Rectal smooth muscle tissue (tissue), 1 donor: ENCODE measurements around the gene YLPM1.

ENCODE experiments used
- H3K27ac ChIP-seq: one replicate; pipeline ENCODE4 v1.7.0; 2013; ENCODE audit warnings: low read depth, low read length, inconsistent platforms
- H3K27me3 ChIP-seq: one replicate; pipeline ENCODE4 v1.7.0; 2013; ENCODE audit warnings: low read length; ENCODE audit not compliant: control insufficient read depth, insufficient read depth
- H3K36me3 ChIP-seq: one replicate; pipeline ENCODE4 v1.7.0; 2013; ENCODE audit warnings: low read length; ENCODE audit not compliant: control insufficient read depth, insufficient read depth
- H3K4me1 ChIP-seq: one replicate; pipeline ENCODE4 v1.7.0; 2013; ENCODE audit warnings: low read length; ENCODE audit not compliant: control insufficient read depth, insufficient read depth
- H3K4me3 ChIP-seq: one replicate; pipeline ENCODE4 v1.7.0; 2013; ENCODE audit warnings: low read length
- H3K9ac ChIP-seq: one replicate; pipeline ENCODE4 v1.7.0; 2013; ENCODE audit warnings: low read length

The YLPM1 gene

GRCh38 chr14:74855021-74855420 is 91.9 kb downstream of the YLPM1 start:
- no peak overlapping the region for H3K4me3 ChIP-seq
- no peaks in the 10 kb centered on the region for H3K36me3 ChIP-seq
- H3K9ac ChIP-seq = no peak overlapping the region
- H3K27ac ChIP-seq = no peak overlapping the region
- no peaks in the 10 kb centered on the region for H3K27me3 ChIP-seq
- peaks cover 10% of the 10 kb centered on the region for H3K4me1 ChIP-seq

DNA sequence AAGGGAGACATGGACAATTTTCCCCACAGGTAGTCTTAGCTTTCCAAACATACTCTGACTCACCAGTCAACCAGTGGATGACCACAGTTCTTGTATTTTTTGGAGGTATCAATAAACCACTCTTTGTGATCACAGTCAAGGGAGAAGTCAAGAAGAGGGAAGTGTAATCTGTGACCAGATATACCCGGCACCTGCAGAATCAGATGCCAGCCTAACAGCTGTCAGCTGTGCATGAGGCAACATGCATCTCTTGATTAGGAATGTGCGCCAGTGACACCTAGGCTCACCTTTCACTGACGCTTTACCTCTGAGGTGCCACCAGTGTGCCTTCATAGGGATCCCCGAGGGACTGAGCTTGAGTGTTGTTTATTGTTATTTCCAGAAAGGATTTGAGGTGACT is 92.8 kb downstream of the YLPM1 start:
- Histone ChIP-seq H3K36me3 (no peaks in the 10 kb centered on the region), H3K27ac (no peak overlapping the region), H3K27me3 (no peaks in the 10 kb centered on the region), H3K9ac (no peak overlapping the region), H3K4me1 (peaks cover 10% of the 10 kb centered on the region), H3K4me3 (no peak overlapping the region)

DNA sequence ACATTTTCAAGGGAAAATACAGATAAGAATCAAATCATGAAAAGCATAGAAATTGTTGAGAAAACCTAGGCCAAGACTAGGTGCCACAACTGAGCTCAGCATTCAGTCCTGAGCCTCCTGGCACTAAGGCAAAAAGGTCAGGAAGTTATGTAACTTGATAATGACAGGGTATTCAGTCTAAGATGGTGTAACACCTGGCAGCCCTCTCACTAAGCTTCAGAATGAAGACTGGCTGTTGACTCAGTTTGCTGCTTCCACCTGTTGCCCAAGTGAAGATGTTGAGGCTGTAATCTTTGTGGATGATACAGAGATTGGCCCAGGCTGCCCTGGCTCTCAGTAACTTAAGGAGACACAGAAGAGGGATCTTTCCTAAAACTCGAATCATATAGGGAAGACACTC is 93.2 kb downstream of the YLPM1 start:
- Histone ChIP-seq H3K27ac (no peak overlapping the region), H3K4me3 (no peak overlapping the region), H3K36me3 (no peaks in the 10 kb centered on the region), H3K9ac (no peak overlapping the region), H3K27me3 (no peaks in the 10 kb centered on the region), H3K4me1 (peaks cover 10% of the 10 kb centered on the region)

DNA sequence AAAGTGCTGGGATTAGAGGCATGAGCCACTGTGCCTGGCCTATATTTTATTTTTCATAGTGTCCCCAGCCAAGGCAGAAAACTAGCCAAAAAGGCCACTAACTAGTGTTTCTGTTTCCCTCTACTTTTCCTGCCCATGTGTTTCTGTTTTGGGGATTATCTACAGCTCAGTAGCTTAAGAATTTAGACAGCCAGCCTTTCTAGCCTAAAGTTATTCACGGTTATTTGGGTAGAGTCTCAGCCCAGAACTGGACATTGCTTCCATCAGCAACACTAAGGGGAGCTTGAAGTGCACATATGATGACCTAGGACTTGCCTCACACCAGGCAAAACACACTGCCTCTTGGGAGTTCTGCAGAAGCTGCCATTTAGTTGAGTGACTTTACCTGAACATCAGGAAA is 94.9 kb downstream of the YLPM1 start:
- peaks cover 8% of the 10 kb centered on the region for H3K4me1 ChIP-seq
- H3K27me3 ChIP-seq = no peaks in the 10 kb centered on the region
- H3K4me3 ChIP-seq = no peak overlapping the region
- no peak overlapping the region for H3K9ac ChIP-seq
- no peak overlapping the region for H3K27ac ChIP-seq
- no peaks in the 10 kb centered on the region for H3K36me3 ChIP-seq

GRCh38 chr14:74859757-74860552 is 96.8 kb downstream of the YLPM1 start:
- Histone ChIP-seq H3K4me1 (no peaks in the 10 kb centered on the region), H3K4me3 (no peak overlapping the region), H3K9ac (no peak overlapping the region), H3K27me3 (no peaks in the 10 kb centered on the region), H3K27ac (no peak overlapping the region), H3K36me3 (no peaks in the 10 kb centered on the region)

GRCh38 chr14:74860899-74861733 is 98.0 kb downstream of the YLPM1 start:
- Histone ChIP-seq H3K4me3 (no peak overlapping the region), H3K27ac (no peak overlapping the region), H3K36me3 (no peaks in the 10 kb centered on the region), H3K4me1 (no peaks in the 10 kb centered on the region), H3K9ac (no peak overlapping the region), H3K27me3 (no peaks in the 10 kb centered on the region)

DNA sequence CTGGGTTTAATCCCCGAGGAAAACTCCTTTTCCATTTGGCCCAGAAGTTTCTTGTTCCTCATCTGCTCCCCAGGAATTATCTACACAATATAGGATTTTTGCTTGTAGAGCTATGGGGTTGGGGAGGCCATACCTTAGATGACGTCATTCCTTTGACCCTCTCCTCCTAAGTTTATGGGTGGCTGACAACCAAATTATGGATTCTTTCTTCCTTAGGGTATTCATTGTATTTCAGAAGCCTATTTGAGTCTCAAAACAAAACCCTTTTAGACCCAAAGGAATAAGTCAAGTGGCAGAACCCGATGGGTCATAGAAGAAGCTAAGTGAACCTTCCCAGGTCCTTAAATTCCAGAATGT is 98.6 kb downstream of the YLPM1 start:
- H3K36me3 ChIP-seq = no peaks in the 10 kb centered on the region
- no peak overlapping the region for H3K27ac ChIP-seq
- H3K4me3 ChIP-seq = no peak overlapping the region
- H3K4me1 ChIP-seq = no peaks in the 10 kb centered on the region
- H3K27me3 ChIP-seq = no peaks in the 10 kb centered on the region
- no peak overlapping the region for H3K9ac ChIP-seq

GRCh38 chr14:74863274-74863673 is 100.2 kb downstream of the YLPM1 start:
- Histone ChIP-seq H3K9ac (no peak overlapping the region), H3K36me3 (no peaks in the 10 kb centered on the region), H3K4me1 (no peaks in the 10 kb centered on the region), H3K4me3 (no peak overlapping the region), H3K27me3 (no peaks in the 10 kb centered on the region), H3K27ac (no peak overlapping the region)

- no peak overlapping the region for H3K4me3 ChIP-seq
- no peaks in the 10 kb centered on the region for H3K36me3 ChIP-seq
- no peaks in the 10 kb centered on the region for H3K4me1 ChIP-seq
- no peak overlapping the region for H3K9ac ChIP-seq
- H3K27me3 ChIP-seq = no peaks in the 10 kb centered on the region
- H3K27ac ChIP-seq = no peak overlapping the region
Measured at GRCh38 chr14:74864198-74864597, 101.1 kb downstream of the YLPM1 start.

DNA sequence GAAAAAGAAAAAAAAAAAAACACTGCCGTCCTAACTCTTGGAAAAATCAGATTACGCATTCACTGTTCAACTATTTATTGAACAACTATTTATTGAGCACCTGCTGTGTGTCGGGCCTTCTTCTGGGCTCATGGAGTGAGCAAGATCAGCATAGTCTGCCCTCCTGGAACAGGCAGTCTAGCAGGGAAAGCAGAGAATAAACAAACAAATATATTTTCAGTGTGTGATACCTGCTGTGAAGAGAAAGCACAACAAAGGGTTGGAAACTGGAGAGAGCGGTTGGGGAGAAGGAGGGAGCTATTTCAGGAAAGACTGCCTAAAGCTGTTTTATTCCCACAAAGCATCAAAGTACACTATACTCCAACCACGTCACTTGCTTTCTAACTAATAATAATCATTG is 102.0 kb downstream of the YLPM1 start:
- Histone ChIP-seq H3K27me3 (no peaks in the 10 kb centered on the region), H3K9ac (no peak overlapping the region), H3K4me1 (no peaks in the 10 kb centered on the region)

GRCh38 chr14:74866708-74867389 is 103.7 kb downstream of the YLPM1 start:
- H3K4me3 ChIP-seq = no peak overlapping the region
- H3K27ac ChIP-seq = no peak overlapping the region
- no peaks in the 10 kb centered on the region for H3K4me1 ChIP-seq
- H3K9ac ChIP-seq = no peak overlapping the region
- no peaks in the 10 kb centered on the region for H3K27me3 ChIP-seq
- H3K36me3 ChIP-seq = no peaks in the 10 kb centered on the region

More for the DNA sequence above, 102.0 kb downstream of the YLPM1 start:
- Histone ChIP-seq H3K4me3 (no peak overlapping the region), H3K27ac (no peak overlapping the region), H3K36me3 (no peaks in the 10 kb centered on the region)

- H3K4me3 ChIP-seq = no peak overlapping the region
- no peaks in the 10 kb centered on the region for H3K27me3 ChIP-seq
- H3K27ac ChIP-seq = no peak overlapping the region
- no peaks in the 10 kb centered on the region for H3K4me1 ChIP-seq
- H3K9ac ChIP-seq = no peak overlapping the region
- no peaks in the 10 kb centered on the region for H3K36me3 ChIP-seq
Measured at GRCh38 chr14:74867673-74868072, 104.6 kb downstream of the YLPM1 start.
